Measurements from ENCODE around the gene PGK1.
"Not testable (repeated sequence)": the region's sequence is repeated elsewhere in the genome, so short reads cannot be mapped to it uniquely, and the experiment has no call there.

PGK1 gene

GRCh38 chrX:78116365-78116764 is 12.3 kb downstream of the PGK1 start:
- DNase-seq (ENCODE audit: low spot score), result no peak

- no peak for DNase-seq (ENCODE audit: low spot score)
Measured at GRCh38 chrX:78116766-78117165, 12.7 kb downstream of the PGK1 start.

- DNase-seq (ENCODE audit: low spot score), result no peak
Measured at GRCh38 chrX:78118628-78119027, 14.6 kb downstream of the PGK1 start.

- DNase-seq (ENCODE audit: low spot score), result no peak
Measured at GRCh38 chrX:78119521-78120227, 15.6 kb downstream of the PGK1 start.

GRCh38 chrX:78123190-78123589 is 19.1 kb downstream of the PGK1 start:
- no peak for DNase-seq (ENCODE audit: low spot score)

- DNase-seq (ENCODE audit: low spot score), result no peak
Measured at GRCh38 chrX:78124307-78124706, 20.3 kb downstream of the PGK1 start.

- no peak for DNase-seq (ENCODE audit: low spot score)
Measured at GRCh38 chrX:78125148-78125547, 21.1 kb downstream of the PGK1 start.

- not testable (repeated sequence) for DNase-seq (ENCODE audit: low spot score)
Measured at GRCh38 chrX:78125781-78126180, 21.7 kb downstream of the PGK1 start.

GRCh38 chrX:78129714-78130113 is 25.7 kb downstream of the PGK1 start:
- no peak for DNase-seq (ENCODE audit: low spot score)

- DNase-seq (ENCODE audit: low spot score), result no peak
Measured at GRCh38 chrX:78130396-78130795, 26.3 kb downstream of the PGK1 start.

- no peak for DNase-seq (ENCODE audit: low spot score)
Measured at GRCh38 chrX:78131117-78131516, 27.1 kb downstream of the PGK1 start.

GRCh38 chrX:78133238-78133960 is 29.4 kb downstream of the PGK1 start:
- no peak for DNase-seq (ENCODE audit: low spot score)

- peak; percentile 83 for DNase-seq (ENCODE audit: low spot score)
Measured at GRCh38 chrX:78139160-78140123, 35.4 kb downstream of the PGK1 start, which contains the start of gene TAF9B. Gene TAF9B, minus strand, starts transcription at chrX:78139650. Its CDS starts 39 bp downstream, at chrX:78139611.

GRCh38 chrX:78140206-78140605 is 36.2 kb downstream of the PGK1 start:
- no peak for DNase-seq (ENCODE audit: low spot score)

GRCh38 chrX:78147002-78147540 is 43.0 kb downstream of the PGK1 start:
- DNase-seq (ENCODE audit: low spot score), result not testable (repeated sequence)

GRCh38 chrX:78157373-78157772 is 53.3 kb downstream of the PGK1 start:
- DNase-seq (ENCODE audit: low spot score), result not testable (repeated sequence)

GRCh38 chrX:78157846-78158245 is 53.8 kb downstream of the PGK1 start:
- DNase-seq (ENCODE audit: low spot score), result not testable (repeated sequence)

GRCh38 chrX:78160711-78161110 is 56.7 kb downstream of the PGK1 start:
- not testable (repeated sequence) for DNase-seq (ENCODE audit: low spot score)

GRCh38 chrX:78163175-78163574 is 59.1 kb downstream of the PGK1 start:
- DNase-seq (ENCODE audit: low spot score), result not testable (repeated sequence)

- no peak for DNase-seq (ENCODE audit: low spot score)
Measured at GRCh38 chrX:78165425-78165824, 61.4 kb downstream of the PGK1 start.

- no peak for DNase-seq (ENCODE audit: low spot score)
Measured at GRCh38 chrX:78168065-78168464, 64.0 kb downstream of the PGK1 start.

Measured in left forelimb (tissue), 1 donor.